Stimulated activated CD8-positive, alpha-beta memory T cell treated with anti-CD3 and anti-CD28 coated beads, Interleukin-7, amount 100 ng/mL, for 24 hours (primary cell): ENCODE measurements around the gene AEBP1.

Experiments used
- DNase-seq: peaks from one replicate; pipeline ENCODE4 v3.0.0-alpha.2; 2020; ENCODE audit warnings: low read depth

The AEBP1 gene

GRCh38 chr7:44066494-44067063 is 37.6 kb upstream of the AEBP1 start:
- no peak for DNase-seq

GRCh38 chr7:44067064-44067951 is 36.8 kb upstream of the AEBP1 start:
- no peak for DNase-seq

- no peak for DNase-seq
Measured at GRCh38 chr7:44068054-44068453, 36.1 kb upstream of the AEBP1 start.

- no peak for DNase-seq
Measured at GRCh38 chr7:44071726-44072363, 32.3 kb upstream of the AEBP1 start.

GRCh38 chr7:44072364-44073231 is 31.5 kb upstream of the AEBP1 start:
- no peak for DNase-seq

- peak; percentile 37 for DNase-seq
Measured at GRCh38 chr7:44073664-44074348, 30.3 kb upstream of the AEBP1 start.

GRCh38 chr7:44074349-44074695 is 29.8 kb upstream of the AEBP1 start:
- no peak for DNase-seq

- no peak for DNase-seq
Measured at GRCh38 chr7:44075296-44076075, 28.7 kb upstream of the AEBP1 start.

GRCh38 chr7:44076101-44076895 is 27.8 kb upstream of the AEBP1 start:
- no peak for DNase-seq

- DNase-seq, result no peak
Measured at GRCh38 chr7:44077061-44077460, 27.1 kb upstream of the AEBP1 start.

GRCh38 chr7:44077681-44078091 is 26.5 kb upstream of the AEBP1 start:
- DNase-seq, result no peak

- no peak for DNase-seq
Measured at GRCh38 chr7:44078521-44078920, 25.6 kb upstream of the AEBP1 start.

GRCh38 chr7:44079331-44080021 is 24.7 kb upstream of the AEBP1 start:
- no peak for DNase-seq

GRCh38 chr7:44080118-44080517 is 24.0 kb upstream of the AEBP1 start:
- DNase-seq, result no peak

- DNase-seq, result no peak
Measured at GRCh38 chr7:44080686-44081265, 23.4 kb upstream of the AEBP1 start.

GRCh38 chr7:44081266-44081748 is 22.8 kb upstream of the AEBP1 start:
- no peak for DNase-seq

GRCh38 chr7:44082541-44083207 is 21.5 kb upstream of the AEBP1 start:
- DNase-seq, result peak; percentile 92

GRCh38 chr7:44083796-44084195 is 20.3 kb upstream of the AEBP1 start:
- DNase-seq, result no peak
